ENCODE data around the gene CACUL1. TPM values are rescaled to one million over a fixed set of nuclear protein-coding genes. Genes with fewer than 3 reads are reported as not detected.

CACUL1 gene
- total RNA-seq, 1 experiment from 2014 or later, result 38.5 TPM

GRCh38 chr10:118778727-118779126 lies 24.0 kb upstream of the CACUL1 start:
- TF ChIP-seq, protein P1, sequence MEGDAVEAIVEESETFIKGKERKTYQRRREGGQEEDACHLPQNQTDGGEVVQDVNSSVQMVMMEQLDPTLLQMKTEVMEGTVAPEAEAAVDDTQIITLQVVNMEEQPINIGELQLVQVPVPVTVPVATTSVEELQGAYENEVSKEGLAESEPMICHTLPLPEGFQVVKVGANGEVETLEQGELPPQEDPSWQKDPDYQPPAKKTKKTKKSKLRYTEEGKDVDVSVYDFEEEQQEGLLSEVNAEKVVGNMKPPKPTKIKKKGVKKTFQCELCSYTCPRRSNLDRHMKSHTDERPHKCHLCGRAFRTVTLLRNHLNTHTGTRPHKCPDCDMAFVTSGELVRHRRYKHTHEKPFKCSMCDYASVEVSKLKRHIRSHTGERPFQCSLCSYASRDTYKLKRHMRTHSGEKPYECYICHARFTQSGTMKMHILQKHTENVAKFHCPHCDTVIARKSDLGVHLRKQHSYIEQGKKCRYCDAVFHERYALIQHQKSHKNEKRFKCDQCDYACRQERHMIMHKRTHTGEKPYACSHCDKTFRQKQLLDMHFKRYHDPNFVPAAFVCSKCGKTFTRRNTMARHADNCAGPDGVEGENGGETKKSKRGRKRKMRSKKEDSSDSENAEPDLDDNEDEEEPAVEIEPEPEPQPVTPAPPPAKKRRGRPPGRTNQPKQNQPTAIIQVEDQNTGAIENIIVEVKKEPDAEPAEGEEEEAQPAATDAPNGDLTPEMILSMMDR (conservative IDR thresholded peaks at IDR 0.05), result no peak
- Mint-ChIP-seq H3K36me3 (ENCODE audit: insufficient read depth in 1 of 3, low read depth in 3 of 3) (peaks cover 0 to 5% (median 2%) of the 10 kb centered on the region in 3 experiments; a peak in 3 of 7 replicates), H3K9me3 (peaks cover 4 to 19% of the 10 kb centered on the region in 2 experiments), H3K4me3 (no peak overlapping the region), H3K27ac (no peak overlapping the region; a peak in 1 of 7 replicates), H3K4me1 (peaks cover 0 to 6% of the 10 kb centered on the region in 2 experiments; a peak in 2 of 4 replicates), H3K27me3 (ENCODE audit: low read depth) (peaks cover 5% of the 10 kb centered on the region)
- Histone ChIP-seq H2BK12ac (ENCODE audit: insufficient read length, low read depth, low read length) (no peak overlapping the region), H3K9me3 (ENCODE audit: control insufficient read depth, low read depth, low read length) (no peaks in the 10 kb centered on the region), H3K9ac (ENCODE audit: extremely low read depth, insufficient read length, low read length) (no peak overlapping the region), H2AK5ac (ENCODE audit: insufficient read length, low read length) (no peak overlapping the region), H4K91ac (ENCODE audit: insufficient read length, low read depth, low read length) (no peak overlapping the region), H3K23me2 (ENCODE audit: insufficient read length, low read depth, low read length, poor library complexity, severe bottlenecking) (no peaks in the 10 kb centered on the region), H2BK15ac (ENCODE audit: low read depth, low read length) (no peak overlapping the region), H3K27me3 (ENCODE audit: insufficient read depth, low read length) (no peaks in the 10 kb centered on the region), H4K20me1 (ENCODE audit: control insufficient read depth, insufficient read depth, insufficient read length) (no peaks in the 10 kb centered on the region), H3K4ac (ENCODE audit: low read depth, low read length) (no peak overlapping the region), H3K4me1 (ENCODE audit: insufficient read depth, low read length) (no peaks in the 10 kb centered on the region), H3K79me1 (ENCODE audit: insufficient read depth, low read depth, low read length, poor library complexity, severe bottlenecking) (no peaks in the 10 kb centered on the region), H2BK20ac (ENCODE audit: low read depth, low read length, poor library complexity, severe bottlenecking) (no peak overlapping the region), H3K18ac (ENCODE audit: insufficient read length, low read depth, low read length) (no peak overlapping the region), H2BK120ac (ENCODE audit: low read depth, low read length, poor library complexity, severe bottlenecking) (no peak overlapping the region), H3T11ph (ENCODE audit: low read length) (no peak overlapping the region), H3K79me2 (ENCODE audit: insufficient read depth, low read length) (no peaks in the 10 kb centered on the region), H3K23ac (ENCODE audit: insufficient read length, low read depth, low read length) (no peak overlapping the region), H2BK5ac (ENCODE audit: insufficient read length, low read length) (no peak overlapping the region), H2AFZ (ENCODE audit: low read length) (no peak overlapping the region), H4K8ac (replicated peaks; ENCODE audit: insufficient read length, low read depth, low read length) (no peak overlapping the region), H3K4me2 (ENCODE audit: insufficient read depth, insufficient read length, low read length) (no peak overlapping the region), H3K14ac (ENCODE audit: insufficient read depth, low read length) (no peak overlapping the region), H3K27ac (ENCODE audit: insufficient read length, low read depth, low read length) (no peak overlapping the region), H4K5ac (ENCODE audit: insufficient read length, low read depth, low read length) (no peak overlapping the region), H3K56ac (ENCODE audit: insufficient read length, low read depth, low read length) (no peak overlapping the region)
- WGBS (ENCODE audit: extremely low coverage, insufficient read length, low lambda C conversion rate), result no CpG with 5 or more reads among the region's 7 CpGs
- no peak for DNase-seq

Measured in H9 (cell line).